Fibroblast of pulmonary artery (primary cell): ENCODE measurements around the gene ABCB8.
A peak's percentile ranks its signal among the peaks of the same experiment; 100 is the strongest.

ENCODE experiments used
- DNase-seq: peaks from one replicate; pipeline ENCODE4 v3.0.0-alpha.2; 2010; ENCODE audit warnings: low read depth
- H3K4me3 ChIP-seq: replicated peaks from 2 replicates; pipeline ENCODE4 v1.5.1; 2011; ENCODE audit warnings: low read depth, mild to moderate bottlenecking, control low read depth, low read length, moderate library complexity
- TF ChIP-seq, protein P1 (sequence below): IDR thresholded peaks from 2 replicates; pipeline ENCODE4 v1.5.1; 2011; ENCODE audit warnings: mild to moderate bottlenecking, control low read depth, low read length, inconsistent platforms; ENCODE audit errors: missing control alignments

The ABCB8 gene

GRCh38 chr7:151078233-151079040 is 50.2 kb downstream of the ABCB8 start:
- no peak for DNase-seq
- no peak overlapping the region for H3K4me3 ChIP-seq
- TF ChIP-seq, protein P1, sequence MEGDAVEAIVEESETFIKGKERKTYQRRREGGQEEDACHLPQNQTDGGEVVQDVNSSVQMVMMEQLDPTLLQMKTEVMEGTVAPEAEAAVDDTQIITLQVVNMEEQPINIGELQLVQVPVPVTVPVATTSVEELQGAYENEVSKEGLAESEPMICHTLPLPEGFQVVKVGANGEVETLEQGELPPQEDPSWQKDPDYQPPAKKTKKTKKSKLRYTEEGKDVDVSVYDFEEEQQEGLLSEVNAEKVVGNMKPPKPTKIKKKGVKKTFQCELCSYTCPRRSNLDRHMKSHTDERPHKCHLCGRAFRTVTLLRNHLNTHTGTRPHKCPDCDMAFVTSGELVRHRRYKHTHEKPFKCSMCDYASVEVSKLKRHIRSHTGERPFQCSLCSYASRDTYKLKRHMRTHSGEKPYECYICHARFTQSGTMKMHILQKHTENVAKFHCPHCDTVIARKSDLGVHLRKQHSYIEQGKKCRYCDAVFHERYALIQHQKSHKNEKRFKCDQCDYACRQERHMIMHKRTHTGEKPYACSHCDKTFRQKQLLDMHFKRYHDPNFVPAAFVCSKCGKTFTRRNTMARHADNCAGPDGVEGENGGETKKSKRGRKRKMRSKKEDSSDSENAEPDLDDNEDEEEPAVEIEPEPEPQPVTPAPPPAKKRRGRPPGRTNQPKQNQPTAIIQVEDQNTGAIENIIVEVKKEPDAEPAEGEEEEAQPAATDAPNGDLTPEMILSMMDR = no peak

GRCh38 chr7:151079199-151079910 is 51.1 kb downstream of the ABCB8 start:
- DNase-seq = no peak
- peak overlapping the region; percentile 81 for H3K4me3 ChIP-seq
- TF ChIP-seq, protein P1 = no peak

DNA sequence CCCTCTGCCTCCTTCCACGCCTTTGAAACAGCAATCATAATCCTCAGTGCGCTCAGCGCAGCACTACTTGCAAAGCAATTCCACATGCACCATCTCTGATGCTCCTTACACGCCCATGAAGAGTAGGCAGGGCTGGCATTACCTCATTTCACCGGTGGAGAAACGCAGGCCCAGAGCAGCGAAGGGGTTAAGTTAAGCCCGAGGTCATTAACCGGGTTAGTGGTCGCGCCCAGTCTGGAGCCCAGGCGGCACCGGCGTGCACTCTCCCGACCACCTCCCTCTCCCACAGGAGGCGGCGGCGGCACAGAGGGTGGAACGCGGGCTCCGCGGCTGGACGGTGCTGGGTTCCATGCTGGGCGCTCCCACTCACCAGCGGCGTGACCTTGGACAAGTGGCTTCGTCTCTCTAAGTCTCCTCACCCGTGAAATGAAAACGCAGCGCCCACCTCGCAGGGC is 51.8 kb downstream of the ABCB8 start:
- TF ChIP-seq, protein P1 = no peak
- H3K4me3 ChIP-seq = peak overlapping the region; percentile 81

GRCh38 chr7:151080522-151081169 is 52.4 kb downstream of the ABCB8 start, which contains the start of gene FASTK:
Gene FASTK (minus strand): TSS chr7:151080809. CDS start chr7:151080766, 43 bp downstream.
- DNase-seq = peak; percentile 89
- peak within 1 kb of the TSS; percentile 81 for H3K4me3 ChIP-seq
- TF ChIP-seq, protein P1 = no peak

More for the DNA sequence above, 51.8 kb downstream of the ABCB8 start:
- DNase-seq = no peak

DNA sequence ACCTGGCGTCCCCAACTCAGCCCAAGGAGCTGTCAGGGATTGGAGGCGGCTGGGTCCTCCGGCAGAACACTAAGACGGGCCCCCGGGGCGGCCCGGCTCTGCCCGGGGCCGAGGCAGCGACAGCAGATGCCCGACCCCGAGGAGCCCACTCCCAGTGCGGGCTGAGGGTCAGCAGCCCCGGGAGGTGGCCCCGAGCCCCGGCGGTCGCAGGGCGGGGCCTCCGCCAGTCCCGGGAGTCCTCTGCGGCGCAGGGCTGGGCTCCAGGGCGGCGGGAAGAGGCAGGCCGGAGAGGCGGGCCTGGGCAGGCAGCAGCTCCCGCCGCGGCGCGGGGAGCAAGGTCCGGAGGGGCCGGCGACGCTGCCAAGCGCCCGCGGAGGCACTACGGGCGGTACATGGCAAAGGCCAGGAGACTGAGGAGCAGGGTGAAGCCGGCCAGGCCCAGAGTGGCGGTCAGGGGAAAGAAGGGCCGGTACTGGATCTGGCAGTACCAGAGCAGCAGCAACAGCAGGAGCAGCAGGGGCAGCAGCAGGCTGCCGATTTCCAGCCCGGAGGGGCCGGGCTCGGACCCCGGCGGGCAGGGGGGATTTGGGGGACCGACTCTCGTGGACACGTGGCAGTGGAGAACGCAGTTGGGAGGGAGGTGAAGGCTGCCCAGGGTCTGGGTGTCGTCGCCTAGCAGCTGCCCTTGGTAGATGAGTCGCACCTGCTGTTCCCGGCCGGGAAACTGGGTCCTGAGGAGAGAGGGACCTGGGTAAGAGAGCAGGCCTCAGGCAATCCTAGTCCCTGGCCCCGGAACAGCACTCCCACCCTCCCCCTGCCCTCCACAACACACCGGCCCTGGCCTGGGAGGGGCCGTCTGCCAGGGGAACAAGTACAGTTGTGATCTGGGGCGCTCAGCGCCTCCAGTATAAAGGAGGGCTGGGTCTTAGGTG is 53.2 kb downstream of the ABCB8 start:
- no peak for DNase-seq
- TF ChIP-seq, protein P1 = no peak
- H3K4me3 ChIP-seq = peak overlapping the region; percentile 74
